HG02763 (cell line): ENCODE measurements around the gene MARCHF3.
"Not testable (repeated sequence)": the region's sequence is repeated elsewhere in the genome, so short reads cannot be mapped to it uniquely, and the experiment has no call there.

ENCODE experiments used
- ATAC-seq: cut with Tn5 transposase; IDR thresholded peaks from one replicate; pipeline ENCODE4 v1.9.1; 2021; ENCODE audit warnings: mild to moderate bottlenecking, moderate library complexity; ENCODE audit not compliant: unreplicated experiment

MARCHF3 gene

DNA sequence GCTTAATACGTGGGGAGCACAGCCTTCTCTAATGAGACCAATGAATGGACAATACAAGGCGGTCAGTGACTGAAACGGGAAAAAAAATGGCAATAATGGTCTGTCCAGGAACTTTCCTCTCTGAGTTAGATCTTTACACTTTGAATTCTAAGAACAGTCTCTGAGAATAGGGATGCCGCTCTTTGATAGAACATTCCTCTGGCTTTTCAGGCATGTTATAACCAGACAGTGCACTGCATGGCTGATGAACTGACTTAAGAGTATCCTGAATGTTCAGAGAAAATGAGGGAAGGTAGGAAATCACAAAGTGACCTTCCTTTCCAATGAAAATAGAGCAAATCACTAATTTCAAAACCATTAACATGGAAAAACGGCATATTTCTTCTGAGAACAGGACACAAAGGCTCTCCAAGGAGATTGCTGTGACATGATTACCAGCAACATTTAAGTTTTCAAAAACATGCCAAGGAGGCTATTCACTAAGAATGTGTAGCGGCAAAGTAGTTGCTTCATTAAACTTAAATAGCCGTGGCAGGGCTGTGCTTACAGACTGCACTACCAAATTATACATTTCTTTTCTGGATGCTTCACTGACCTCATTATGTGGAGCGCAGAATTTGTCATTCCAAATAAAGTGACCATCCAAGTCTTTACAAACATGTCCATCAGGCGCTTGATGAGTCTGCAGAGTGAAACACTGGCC lies 105.9 kb downstream of the MARCHF3 start:
- no peak for ATAC-seq

DNA sequence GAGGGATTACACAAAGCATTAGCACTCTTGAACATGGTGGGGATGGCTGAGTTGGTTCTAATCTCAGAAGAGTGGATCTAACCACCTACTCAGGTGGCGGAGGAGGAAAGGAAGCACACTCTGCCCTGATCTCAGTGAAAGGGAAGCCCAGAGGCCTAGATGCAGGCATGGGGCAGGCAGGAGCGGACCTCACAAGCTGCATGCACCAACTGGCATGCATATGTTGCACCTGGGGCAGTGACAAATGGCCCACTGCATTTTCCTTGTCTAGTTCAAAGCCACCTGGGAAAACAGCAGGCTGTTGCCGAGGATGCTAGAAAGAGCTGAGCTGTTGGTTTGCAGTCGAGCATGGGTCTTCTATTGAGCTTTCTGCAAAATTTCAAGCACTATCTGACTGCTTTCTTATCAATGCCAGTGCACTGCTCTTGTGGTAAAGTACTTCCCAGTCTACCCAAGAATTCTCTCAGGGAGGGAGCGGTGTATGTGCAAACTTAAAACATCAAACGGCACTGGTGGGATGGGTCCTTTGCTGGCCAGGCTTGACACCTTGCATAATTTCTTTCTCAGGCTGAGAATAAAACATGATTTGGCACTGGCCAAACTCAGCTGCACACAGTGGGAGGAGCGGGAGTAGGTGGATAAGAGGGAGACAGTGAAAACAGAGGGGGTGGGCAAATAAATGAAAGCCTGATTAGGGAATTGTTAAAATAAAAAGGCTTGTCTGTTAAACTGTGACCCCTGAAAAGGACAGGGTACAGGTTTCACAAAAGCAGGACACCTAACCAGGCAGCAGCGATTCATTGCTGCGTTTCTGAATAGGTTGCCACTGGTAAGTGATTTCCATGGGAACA lies 108.9 kb downstream of the MARCHF3 start:
- ATAC-seq = no peak

DNA sequence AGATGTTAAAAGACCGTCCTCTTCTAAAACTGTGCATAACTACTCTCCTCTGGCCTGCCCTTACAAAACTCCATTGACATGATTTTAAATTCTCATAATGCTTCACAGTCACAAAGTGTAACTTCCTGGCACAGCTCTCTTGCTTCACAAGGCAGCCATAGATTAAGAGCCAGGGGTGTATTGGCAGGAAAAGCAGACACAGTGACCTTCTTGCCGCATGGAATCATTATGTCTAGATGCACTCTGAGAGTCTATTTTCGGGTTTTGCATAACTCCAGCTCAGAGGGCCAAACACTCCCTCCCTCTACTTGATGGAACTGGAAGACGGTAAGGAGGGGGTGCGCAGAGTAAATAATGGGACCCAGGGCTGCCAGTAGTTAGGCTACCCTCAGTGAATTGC lies 110.1 kb downstream of the MARCHF3 start:
- ATAC-seq = no peak

DNA sequence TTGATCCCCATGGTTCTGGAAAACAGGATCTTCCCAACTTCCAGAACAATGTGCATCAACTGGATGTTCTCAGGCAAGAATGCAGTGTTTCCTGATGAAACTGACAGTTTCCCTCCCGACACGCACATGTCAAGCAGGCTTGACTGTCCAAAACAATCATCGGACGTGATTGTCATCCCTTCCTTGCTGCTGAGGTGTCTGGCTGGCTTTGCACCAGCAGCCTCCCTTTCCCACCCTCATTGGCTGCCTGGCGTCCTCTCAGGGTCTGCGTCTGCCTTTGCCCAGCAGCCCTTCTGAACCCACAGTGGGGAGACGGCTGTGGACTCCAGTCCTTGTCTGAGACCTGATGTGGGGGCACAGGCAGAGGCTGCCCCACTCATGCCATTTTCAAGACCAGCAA lies 110.8 kb downstream of the MARCHF3 start:
- ATAC-seq = no peak

DNA sequence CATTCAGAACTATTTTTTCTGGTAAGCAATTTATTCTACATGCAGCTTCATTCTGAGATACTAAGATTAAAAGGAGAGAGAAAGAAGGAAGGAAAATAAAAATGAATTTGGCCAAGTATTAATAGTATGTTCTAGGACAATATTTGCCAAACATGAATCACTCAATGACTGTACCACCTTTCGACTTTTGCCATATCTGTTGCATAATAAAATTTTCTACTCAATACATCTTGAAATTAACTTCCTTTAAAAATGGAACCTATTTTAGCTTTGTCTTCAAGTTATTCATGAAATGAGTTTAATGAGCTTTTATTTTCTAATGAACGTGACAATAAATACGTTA lies 111.8 kb downstream of the MARCHF3 start:
- no peak for ATAC-seq

DNA sequence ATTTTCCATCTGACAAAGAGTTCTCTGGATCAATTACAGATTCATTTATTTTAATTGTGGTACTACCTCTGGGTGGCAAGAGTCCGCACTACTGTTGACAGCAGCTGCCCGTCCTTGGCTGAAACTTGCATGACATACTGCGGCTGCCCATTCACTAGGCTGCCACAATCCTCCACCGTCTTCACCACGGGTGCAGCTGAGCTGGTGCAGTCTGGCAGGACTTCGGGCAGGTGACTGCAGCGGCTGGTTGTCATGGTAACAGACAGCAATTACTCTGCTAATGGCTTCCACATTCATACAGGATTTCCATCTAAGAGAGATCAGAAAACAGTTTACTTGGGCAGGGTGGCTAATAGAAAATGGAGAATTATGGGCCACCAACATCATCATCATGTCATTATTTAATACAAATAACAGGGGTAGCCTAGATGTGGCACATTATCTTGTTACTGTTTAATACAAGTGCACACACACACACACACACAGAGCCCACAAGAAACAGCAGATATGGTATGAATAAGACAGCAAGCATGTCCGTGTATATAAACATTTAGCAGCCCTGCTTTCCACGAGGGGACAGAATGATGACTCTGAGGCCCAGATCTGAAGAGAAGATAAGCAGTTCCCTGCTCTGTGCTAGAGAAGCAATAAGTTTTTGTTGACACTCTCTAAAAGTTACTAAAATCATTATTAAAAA lies 112.3 kb downstream of the MARCHF3 start:
- ATAC-seq = no peak

DNA sequence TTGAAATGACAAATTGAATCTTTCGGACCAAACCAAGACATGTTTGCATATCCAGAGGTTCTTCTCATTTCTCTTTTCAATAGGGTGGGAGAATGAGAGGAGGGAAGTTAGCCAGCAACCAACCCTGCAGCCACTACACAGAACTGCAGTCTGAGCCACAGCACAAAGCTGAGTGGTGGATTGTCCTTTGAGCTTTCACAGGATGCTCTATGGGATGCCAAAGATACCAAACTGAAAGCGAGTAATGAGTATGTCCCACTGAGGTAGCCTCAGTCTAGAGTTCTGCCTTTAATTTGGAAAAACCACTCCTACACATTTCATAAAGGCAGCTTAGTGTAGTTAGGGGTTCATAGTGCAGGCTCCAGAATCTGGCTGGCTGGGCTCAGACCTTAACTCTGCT lies 114.9 kb downstream of the MARCHF3 start:
- no peak for ATAC-seq

DNA sequence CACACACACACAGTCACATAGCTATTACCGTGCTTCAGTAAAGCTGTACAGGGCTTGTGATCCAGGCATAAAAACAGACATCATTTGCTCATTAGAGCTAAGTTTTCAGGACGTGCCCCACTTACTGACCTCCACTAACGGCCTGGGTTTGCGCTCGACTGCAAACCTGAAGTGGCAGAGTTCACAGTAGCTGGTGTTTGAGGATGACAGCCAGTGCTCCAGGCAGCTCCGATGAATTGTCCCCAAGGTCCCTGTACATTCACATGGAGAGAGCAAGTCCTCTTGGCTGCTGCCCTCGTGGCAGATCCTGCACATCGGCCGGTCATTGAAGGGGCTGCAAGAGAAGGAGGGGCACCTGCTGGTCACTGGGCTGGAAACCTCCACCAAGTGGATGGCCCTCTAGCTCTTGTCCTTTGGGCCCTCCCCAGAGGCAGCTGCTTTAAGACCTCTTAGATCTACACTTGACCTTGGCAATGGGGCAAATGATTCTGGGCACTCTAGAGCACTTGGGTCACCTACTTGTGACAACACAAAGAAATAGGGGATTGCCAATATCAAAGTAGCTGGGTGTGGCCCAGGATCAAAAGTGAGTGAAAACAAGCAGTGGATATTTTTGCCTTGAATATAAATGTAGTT lies 115.4 kb downstream of the MARCHF3 start:
- no peak for ATAC-seq

DNA sequence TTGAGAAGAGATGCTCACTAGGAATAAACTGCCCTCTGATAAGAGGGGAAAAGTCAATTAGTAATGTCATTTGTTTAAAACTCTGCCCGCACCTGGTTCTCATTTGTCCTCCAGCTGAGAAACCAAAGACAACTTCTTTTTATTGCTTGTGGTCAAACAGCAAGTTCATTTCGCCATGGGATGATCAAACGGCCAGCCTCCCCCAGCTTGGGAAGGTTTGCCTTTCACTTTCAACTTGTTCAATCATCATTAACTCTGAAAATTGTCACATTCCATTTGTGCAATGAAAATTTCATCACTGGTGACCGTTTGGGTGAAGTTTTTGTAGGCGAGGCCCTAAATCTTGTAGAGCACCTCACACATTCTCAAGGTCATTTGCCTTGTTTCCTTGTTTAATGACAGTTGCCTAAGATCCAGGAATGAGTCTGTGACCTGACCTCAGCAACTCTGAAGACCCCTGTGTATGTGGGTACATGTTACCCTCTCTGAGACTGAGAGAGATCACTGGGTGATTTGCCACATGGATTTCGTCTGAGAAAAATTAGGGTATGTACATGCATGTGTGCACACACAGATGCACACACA lies 117.7 kb downstream of the MARCHF3 start:
- no peak for ATAC-seq

DNA sequence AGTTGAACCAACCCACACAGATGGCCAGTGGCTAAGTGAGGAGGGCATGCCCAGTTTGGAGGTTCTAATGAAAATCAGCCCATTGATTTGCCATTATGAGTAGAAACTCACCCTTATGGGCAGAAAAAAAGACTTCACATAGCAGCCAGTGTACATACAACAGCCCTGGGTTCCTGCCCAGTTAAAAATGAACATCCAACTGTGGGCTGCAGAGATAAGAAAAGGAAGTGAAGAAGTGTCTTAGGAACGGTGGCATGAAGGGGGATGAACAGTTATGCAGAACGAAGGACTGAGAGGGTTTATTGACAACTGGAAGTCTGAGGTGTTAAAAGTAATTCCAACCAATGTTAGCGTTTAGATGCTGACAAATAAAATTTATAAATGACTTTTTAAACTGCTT lies 118.4 kb downstream of the MARCHF3 start:
- no peak for ATAC-seq

DNA sequence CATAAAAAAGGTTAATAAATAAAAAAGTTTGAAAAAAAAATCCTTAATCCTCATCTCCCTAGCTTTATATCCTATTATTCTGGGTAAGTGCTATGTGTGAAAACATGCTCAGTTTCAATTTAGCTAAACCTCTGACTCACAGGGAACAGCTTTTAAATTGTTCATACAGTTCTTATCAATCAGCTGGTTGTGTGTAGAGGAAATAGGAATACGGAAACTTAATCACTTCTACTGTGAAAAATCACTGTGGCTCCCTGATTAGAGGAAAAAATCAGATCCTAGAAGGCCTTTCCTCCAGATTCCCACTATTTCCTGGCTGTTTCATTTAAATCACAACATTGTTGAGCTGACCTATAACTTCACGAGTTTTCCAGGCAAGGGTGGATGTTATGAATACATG lies 120.5 kb downstream of the MARCHF3 start:
- ATAC-seq = no peak

DNA sequence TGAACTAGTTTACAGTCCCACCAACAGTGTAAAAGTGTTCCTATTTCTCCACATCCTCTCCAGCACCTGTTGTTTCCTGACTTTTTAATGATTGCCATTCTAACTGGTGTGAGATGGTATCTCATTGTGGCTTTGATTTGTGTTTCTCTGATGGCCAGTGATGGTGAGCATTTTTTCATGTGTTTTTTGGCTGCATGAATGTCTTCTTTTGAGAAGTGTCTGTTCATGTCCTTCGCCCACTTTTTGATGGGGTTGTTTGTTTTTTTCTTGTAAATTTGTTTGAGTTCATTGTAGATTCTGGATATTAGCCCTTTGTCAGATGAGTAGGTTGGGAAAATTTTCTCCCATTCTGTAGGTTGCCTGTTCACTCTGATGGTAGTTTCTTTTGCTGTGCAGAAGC lies 126.0 kb downstream of the MARCHF3 start:
- ATAC-seq = not testable (repeated sequence)

DNA sequence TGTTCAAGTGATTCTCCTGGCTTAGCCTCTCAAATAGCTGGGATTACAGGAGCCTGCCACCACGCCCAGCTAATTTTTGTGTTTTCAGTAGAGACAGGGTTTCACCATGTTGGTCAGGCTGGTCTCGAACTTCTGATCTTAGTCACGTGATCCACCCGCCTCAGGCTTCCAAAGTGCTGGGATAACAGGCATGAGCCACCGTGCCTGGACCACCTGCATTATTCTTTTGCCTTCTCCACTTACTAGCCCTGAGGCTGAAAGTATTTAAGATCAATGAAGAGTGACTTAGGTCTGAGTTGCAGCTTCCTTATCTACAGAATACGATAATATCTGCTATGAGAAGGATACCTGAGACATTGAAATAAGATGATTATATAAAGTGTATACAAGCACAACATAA lies 129.6 kb downstream of the MARCHF3 start:
- no peak for ATAC-seq

DNA sequence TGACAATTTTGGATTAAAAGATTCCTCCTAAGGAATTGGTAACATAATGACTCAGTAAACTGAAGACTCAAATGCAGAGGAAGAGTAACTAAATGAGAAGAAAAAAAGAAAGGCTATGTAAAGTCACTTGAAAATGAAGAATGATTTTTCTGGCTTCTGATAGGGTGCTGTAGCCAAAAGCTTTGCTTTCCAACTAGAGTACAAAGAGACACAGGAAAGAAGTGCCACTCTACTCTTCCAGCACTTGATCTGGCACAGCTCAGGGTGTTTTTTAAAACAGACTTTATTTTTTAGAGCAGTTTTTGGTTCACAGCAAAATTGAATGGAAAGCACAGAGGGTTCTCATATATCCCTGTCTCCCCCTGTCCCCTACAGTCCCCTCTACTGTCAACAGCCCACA lies 130.9 kb downstream of the MARCHF3 start:
- ATAC-seq = no peak

DNA sequence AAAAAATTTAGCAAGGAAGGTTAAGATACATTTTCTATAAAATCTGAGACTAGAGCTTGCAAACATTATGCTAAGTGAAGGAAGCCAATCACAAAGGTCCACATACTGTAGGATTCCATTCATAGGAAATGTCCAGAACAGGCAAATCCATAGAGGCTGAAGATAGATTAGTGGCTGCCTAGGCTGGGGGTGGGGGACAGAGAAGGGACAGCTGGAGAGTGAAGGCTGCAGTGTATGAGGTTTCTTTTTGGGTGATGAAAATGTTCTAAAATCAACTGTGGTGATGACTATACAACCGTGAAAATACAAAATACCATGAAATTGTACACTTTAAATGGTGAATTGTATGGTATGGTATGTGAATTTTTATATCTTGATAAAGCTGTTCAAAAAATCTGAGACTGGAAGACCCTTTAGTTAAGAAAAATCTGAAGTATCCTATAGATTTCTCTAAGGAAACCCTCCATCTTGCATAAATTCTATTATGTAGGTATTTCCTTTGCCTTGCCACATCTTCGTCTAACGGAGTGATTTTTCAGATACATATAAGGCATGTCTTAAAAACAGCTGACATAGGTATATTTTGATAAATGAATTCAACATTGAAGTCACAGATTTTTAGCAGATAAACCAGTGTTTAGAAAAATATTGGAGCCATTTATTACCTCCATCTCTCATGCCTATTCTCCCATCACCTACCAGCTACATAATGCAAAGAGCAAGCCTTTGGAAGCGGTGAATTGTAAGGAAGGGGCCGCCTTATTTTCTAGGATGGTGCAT lies 132.3 kb downstream of the MARCHF3 start:
- ATAC-seq = no peak

DNA sequence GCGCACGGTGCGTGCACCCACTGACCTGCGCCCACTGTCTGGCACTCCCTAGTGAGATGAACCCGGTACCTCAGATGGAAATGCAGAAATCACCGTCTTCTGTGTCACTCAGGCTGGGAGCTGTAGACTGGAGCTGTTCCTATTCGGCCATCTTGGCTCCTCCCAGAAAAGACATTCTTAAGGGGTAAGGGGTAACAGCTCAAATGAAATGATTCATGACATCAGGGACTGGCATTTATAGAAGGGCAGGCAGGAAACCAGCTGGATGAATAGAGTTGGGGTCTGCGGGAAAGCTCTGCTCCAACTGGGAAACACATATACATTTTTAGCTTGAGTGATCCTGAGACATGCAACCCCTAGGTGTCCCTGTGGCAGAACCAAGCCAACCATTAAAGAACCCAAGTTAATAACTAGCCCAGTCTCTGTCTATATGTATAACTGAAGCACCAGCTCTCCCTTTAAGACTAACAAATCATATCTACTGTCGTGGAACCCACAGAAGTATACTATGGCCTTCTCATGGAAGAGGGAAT lies 134.1 kb downstream of the MARCHF3 start:
- no peak for ATAC-seq

DNA sequence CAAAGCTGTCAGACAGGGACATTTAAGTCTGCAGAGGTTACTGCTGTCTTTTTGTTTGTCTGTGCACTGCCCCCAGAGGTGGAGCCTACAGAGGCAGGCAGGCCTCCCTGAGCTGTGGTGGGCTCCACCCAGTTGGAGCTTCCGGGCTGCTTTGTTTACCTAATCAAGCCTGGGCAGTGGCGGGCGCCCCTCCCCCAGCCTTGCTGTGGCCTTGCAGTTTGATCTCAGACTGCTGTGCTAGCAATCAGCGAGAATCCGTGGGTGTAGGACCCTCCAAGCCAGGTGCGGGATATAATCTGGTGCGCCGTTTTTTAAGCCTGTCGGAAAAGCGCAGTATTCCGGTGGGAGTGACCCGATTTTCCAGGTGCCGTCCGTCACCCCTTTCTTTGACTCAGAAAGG lies 134.6 kb downstream of the MARCHF3 start:
- not testable (repeated sequence) for ATAC-seq

DNA sequence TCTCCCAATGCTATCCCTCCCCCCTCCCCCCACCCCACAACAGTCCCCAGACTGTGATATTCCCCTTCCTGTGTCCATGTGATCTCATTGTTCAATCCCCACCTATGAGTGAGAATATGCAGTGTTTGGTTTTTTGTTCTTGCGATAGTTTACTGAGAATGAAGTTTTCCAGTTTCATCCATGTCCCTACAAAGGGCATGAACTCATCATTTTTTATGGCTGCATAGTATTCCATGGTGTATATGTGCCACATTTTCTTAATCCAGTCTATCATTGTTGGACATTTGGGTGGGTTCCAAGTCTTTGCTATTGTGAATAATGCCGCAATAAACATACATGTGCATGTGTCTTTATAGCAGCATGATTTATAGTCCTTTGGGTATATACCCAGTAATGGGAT lies 139.9 kb downstream of the MARCHF3 start:
- ATAC-seq = not testable (repeated sequence)

DNA sequence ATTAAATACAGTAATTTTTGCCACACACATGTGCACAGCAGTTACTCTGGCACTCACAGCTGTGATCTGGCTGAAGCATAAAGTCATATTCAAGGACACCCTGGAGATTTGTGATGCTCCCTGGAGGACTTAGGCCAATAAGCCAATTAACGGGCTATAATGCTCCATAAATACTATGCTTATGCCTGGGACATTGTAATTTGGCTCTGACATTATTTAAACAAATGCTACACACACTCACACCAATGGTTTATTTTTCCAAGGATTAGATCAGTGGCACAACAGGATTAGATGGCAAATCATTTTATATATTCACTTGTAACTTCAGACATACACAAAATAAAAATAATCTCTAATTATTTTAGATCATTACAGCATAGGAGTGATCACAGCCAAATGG lies 142.2 kb downstream of the MARCHF3 start:
- no peak for ATAC-seq

DNA sequence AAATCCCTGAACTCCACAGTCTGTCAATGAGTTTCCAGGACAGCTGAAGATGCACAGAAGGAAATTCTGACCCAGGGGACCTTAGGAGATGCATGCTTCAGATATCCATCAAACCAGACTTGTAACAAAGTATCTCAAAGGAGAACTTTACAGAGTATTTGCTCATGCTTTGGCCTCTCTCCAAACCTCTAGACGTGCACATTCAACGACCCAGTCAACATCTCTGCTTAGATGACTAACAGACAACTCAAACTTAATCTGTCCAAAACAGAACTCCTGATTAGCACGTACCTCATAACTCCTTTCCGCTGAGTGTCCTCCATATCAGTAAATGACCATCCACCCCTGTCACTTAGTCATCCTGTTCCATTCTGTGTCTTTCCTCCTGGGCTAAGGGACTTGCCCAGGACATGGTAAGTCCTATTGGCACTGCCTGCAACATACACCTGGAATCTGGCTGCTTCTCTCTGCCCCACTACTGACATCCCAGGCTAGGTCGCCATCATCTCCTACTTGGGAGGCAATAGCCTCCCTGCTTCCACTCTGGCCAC lies 146.0 kb downstream of the MARCHF3 start:
- no peak for ATAC-seq
